T-cell (primary cell): ENCODE measurements around the gene GABRG3. TPM values are rescaled to one million over a fixed set of nuclear protein-coding genes. Genes with fewer than 3 reads are reported as not detected.

Experiments used
- ATAC-seq, 4 experiments: fragments of 200-7000 bp in 3 of 4; fragments of 150-1000 bp in 1 of 4; cut with Tn5 transposase; replicated peaks in 1 of 4; 1 replicate in 3 of 4; 2 replicates in 1 of 4; pipeline ENCODE4 v1.10.0; 2021; ENCODE audit warnings: moderate library complexity in 3 of 4, mild to moderate bottlenecking in 2 of 4, moderate number of reproducible peaks in 1 of 4
- CTCF ChIA-PET, 2 donors: fragments of 300-600 bp; sonication (Branson Sonifier 250); formaldehyde crosslinking; loops; one replicate each; lab custom pipeline; 2022; ENCODE audit warnings: antibody characterized with exemption in 2 of 2; lab: Charles Lee
- POLR2A ChIA-PET, 2 donors: fragments of 300-600 bp; sonication (Branson Sonifier 250); formaldehyde crosslinking; loops; one replicate each; lab custom pipeline; 2022; ENCODE audit warnings: antibody characterized with exemption in 2 of 2; lab: Charles Lee
- DNase-seq, 35 experiments: peaks; one replicate each; pipeline versions ENCODE4 v3.0.0 to v3.0.0-alpha.2; 2013 to 2023
- H3K27ac ChIP-seq: one replicate; pipeline ENCODE4 v1.5.1; 2013; ENCODE audit warnings: low read length
- H3K27me3 ChIP-seq, 2 experiments: replicated peaks in 1 of 2; 1 replicate in 1 of 2; 2 replicates in 1 of 2; pipeline versions ENCODE4 v1.6.1 to v1.7.0; 2013; ENCODE audit warnings: low read length in 1 of 2, mixed read lengths in 1 of 2; ENCODE audit not compliant: control insufficient read depth in 2 of 2, insufficient read depth in 2 of 2; ENCODE audit errors: extremely low read depth in 1 of 2
- H3K36me3 ChIP-seq, 2 donors: 1 replicate in 1 of 2; 2 replicates in 1 of 2; pipeline versions ENCODE4 v1.6.1 to v1.7.0; 2013; ENCODE audit warnings: low read length in 1 of 2; ENCODE audit not compliant: control insufficient read depth in 2 of 2, insufficient read depth in 1 of 2; ENCODE audit errors: extremely low read depth in 1 of 2
- H3K4me1 ChIP-seq, 2 experiments: 1 replicate in 1 of 2; 2 replicates in 1 of 2; pipeline versions ENCODE4 v1.6.1 to v1.7.0; 2013; ENCODE audit warnings: low read length in 2 of 2, mixed read lengths in 1 of 2; ENCODE audit not compliant: insufficient read depth in 2 of 2, control insufficient read depth in 1 of 2; ENCODE audit errors: extremely low read depth in 1 of 2
- H3K4me3 ChIP-seq, 2 donors: 1 replicate in 1 of 2; 2 replicates in 1 of 2; pipeline versions ENCODE4 v1.5.1 to v1.7.0; 2013; ENCODE audit warnings: mild to moderate bottlenecking in 2 of 2, low read length in 1 of 2, moderate library complexity in 1 of 2; ENCODE audit not compliant: control insufficient read depth in 1 of 2; ENCODE audit errors: extremely low read depth in 1 of 2
- H3K9me3 ChIP-seq: 2 replicates; pipeline ENCODE4 v1.7.0; 2013
- H3K27ac Mint-ChIP-seq, 2 donors: one replicate each; pipeline ENCODE4 v1.8.0; 2020 to 2021; ENCODE audit warnings: mild to moderate bottlenecking in 2 of 2, mixed read lengths in 2 of 2
- H3K27me3 Mint-ChIP-seq, 2 donors: one replicate each; pipeline ENCODE4 v1.8.0; 2021 to 2022; ENCODE audit warnings: mixed read lengths in 2 of 2
- H3K36me3 Mint-ChIP-seq: one replicate; pipeline ENCODE4 v1.8.0; 2021; ENCODE audit warnings: mixed read lengths
- H3K4me1 Mint-ChIP-seq, 3 donors: one replicate each; pipeline ENCODE4 v1.8.0; 2020 to 2022; ENCODE audit warnings: mixed read lengths in 3 of 3, mild to moderate bottlenecking in 1 of 3
- H3K4me3 Mint-ChIP-seq, 3 donors: one replicate each; pipeline ENCODE4 v1.8.0; 2020 to 2022; ENCODE audit warnings: mild to moderate bottlenecking in 3 of 3, mixed read lengths in 3 of 3, moderate library complexity in 3 of 3
- H3K9me3 Mint-ChIP-seq, 3 donors: one replicate each; pipeline ENCODE4 v1.8.0; 2020 to 2022; ENCODE audit warnings: mixed read lengths in 3 of 3
- WGBS: methylation state at CpG from one replicate; pipeline ENCODE4 v1.1.5; 2013; ENCODE audit warnings: missing lambda C conversion rate; ENCODE audit not compliant: insufficient coverage; 5-methylcytosine and 5-hydroxymethylcytosine counted together
- total RNA-seq, 35 experiments: library from RNA in 6 of 35; stranded (reverse) in 6 of 35; fragments of 120-200 nt in 1 of 35; gene quantifications; one replicate each; pipeline versions ENCODE4 v1.2.1 to v1.2.4 and lab custom pipeline; 2013 to 2026

Gene GABRG3
- total RNA-seq, 5 donors from 2014 or later (not counting 1 experiment from before 2014, with no cell fraction given) = not detected

- H3K27ac ChIP-seq = no peak overlapping the region
- no peaks in the 10 kb centered on the region for H3K4me1 Mint-ChIP-seq
- no peaks in the 10 kb centered on the region for H3K27me3 Mint-ChIP-seq
- no peak overlapping the region for H3K4me3 Mint-ChIP-seq
- no peak overlapping the region for H3K27ac Mint-ChIP-seq
- no peaks in the 10 kb centered on the region for H3K9me3 ChIP-seq
- POLR2A ChIA-PET = no interaction called here
- no peaks in the 10 kb centered on the region for H3K4me1 ChIP-seq
- CTCF ChIA-PET = interaction anchor here in 1 of 2 donors (0.5 kb wide), 1 partner anchor 8 kb away, joined by 4 read pairs; no protein-coding TSS in a partner anchor
- peaks cover 0 to 4% (median 0%) of the 10 kb centered on the region in 3 donors for H3K9me3 Mint-ChIP-seq
- H3K4me3 ChIP-seq = no peak overlapping the region
- no peaks in the 10 kb centered on the region for H3K36me3 ChIP-seq
- ATAC-seq (no peak), DNase-seq (no peak)
- no peaks in the 10 kb centered on the region for H3K27me3 ChIP-seq
- no peaks in the 10 kb centered on the region for H3K36me3 Mint-ChIP-seq
- no CpG with 5 or more reads among the region's 4 CpGs for WGBS
Measured at GRCh38 chr15:27050163-27050562, 79.2 kb downstream of the GABRG3 start.

- Histone ChIP-seq H3K4me1 (no peaks in the 10 kb centered on the region), H3K36me3 (no peaks in the 10 kb centered on the region), H3K27ac (no peak overlapping the region), H3K4me3 (no peak overlapping the region), H3K27me3 (no peaks in the 10 kb centered on the region), H3K9me3 (no peaks in the 10 kb centered on the region)
- POLR2A ChIA-PET = no interaction called here
- Mint-ChIP-seq H3K4me1 (no peaks in the 10 kb centered on the region), H3K27me3 (no peaks in the 10 kb centered on the region), H3K4me3 (no peak overlapping the region), H3K27ac (no peak overlapping the region), H3K36me3 (no peaks in the 10 kb centered on the region), H3K9me3 (peaks cover 0 to 4% (median 0%) of the 10 kb centered on the region in 3 donors)
- ATAC-seq (no peak), DNase-seq (no peak)
- CTCF ChIA-PET = no interaction called here
- 83% methylated on average over 10 of the region's 10 CpGs for WGBS
Measured at GRCh38 chr15:27054426-27054825, 83.4 kb downstream of the GABRG3 start.

- CTCF ChIA-PET = interaction anchor here in 1 of 2 donors (0.7 kb wide), 1 partner anchor 8 kb away, joined by 4 read pairs; no protein-coding TSS in a partner anchor
- DNase-seq (no peak), ATAC-seq (no peak)
- POLR2A ChIA-PET = interaction anchor here in 1 of 2 donors (0.6 kb wide), 1 partner anchor 356 kb away, joined by 6 read pairs; no protein-coding TSS in a partner anchor
- 86% methylated on average over 8 of the region's 14 CpGs for WGBS
- Mint-ChIP-seq H3K36me3 (no peaks in the 10 kb centered on the region), H3K27me3 (no peaks in the 10 kb centered on the region), H3K4me1 (no peaks in the 10 kb centered on the region), H3K4me3 (no peak overlapping the region), H3K9me3 (peaks cover 0 to 9% (median 2%) of the 10 kb centered on the region in 3 donors), H3K27ac (no peak overlapping the region)
- Histone ChIP-seq H3K4me1 (no peaks in the 10 kb centered on the region), H3K36me3 (no peaks in the 10 kb centered on the region), H3K4me3 (no peak overlapping the region), H3K27me3 (no peaks in the 10 kb centered on the region), H3K27ac (no peak overlapping the region), H3K9me3 (no peaks in the 10 kb centered on the region)
Measured at GRCh38 chr15:27057904-27058645, 87.1 kb downstream of the GABRG3 start.

DNA sequence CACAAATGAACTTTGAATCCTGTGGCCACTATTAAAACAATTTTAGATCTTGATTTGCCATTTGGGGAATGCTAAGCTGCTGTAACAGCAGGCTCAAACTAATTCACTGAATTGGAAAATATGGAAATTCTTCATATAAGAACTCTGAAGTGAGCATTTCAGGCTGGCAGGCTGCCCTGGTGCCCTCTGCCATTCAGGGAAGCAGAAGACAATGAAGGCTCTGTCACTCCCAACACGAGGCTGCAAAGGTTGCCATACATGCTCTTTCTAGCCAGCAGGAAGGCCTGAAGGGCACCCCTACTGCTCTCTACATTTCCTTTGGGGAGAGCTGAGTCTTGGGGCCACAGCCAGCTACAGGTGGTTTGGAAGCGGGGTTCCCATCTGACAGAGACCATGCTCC is 88.0 kb downstream of the GABRG3 start:
- 100% methylated on average over 1 of the region's 2 CpGs for WGBS
- Histone ChIP-seq H3K9me3 (no peaks in the 10 kb centered on the region), H3K36me3 (no peaks in the 10 kb centered on the region), H3K27ac (no peak overlapping the region), H3K4me1 (no peaks in the 10 kb centered on the region), H3K27me3 (no peaks in the 10 kb centered on the region), H3K4me3 (no peak overlapping the region)
- Mint-ChIP-seq H3K36me3 (no peaks in the 10 kb centered on the region), H3K4me3 (no peak overlapping the region), H3K27me3 (no peaks in the 10 kb centered on the region), H3K4me1 (no peaks in the 10 kb centered on the region), H3K9me3 (peaks cover 3 to 9% (median 3%) of the 10 kb centered on the region in 3 donors), H3K27ac (no peak overlapping the region)
- CTCF ChIA-PET = no interaction called here
- ATAC-seq = no peak
- no peak for DNase-seq
- POLR2A ChIA-PET = interaction anchor here in 1 of 2 donors (0.6 kb wide), 1 partner anchor 357 kb away, joined by 6 read pairs; no protein-coding TSS in a partner anchor

DNA sequence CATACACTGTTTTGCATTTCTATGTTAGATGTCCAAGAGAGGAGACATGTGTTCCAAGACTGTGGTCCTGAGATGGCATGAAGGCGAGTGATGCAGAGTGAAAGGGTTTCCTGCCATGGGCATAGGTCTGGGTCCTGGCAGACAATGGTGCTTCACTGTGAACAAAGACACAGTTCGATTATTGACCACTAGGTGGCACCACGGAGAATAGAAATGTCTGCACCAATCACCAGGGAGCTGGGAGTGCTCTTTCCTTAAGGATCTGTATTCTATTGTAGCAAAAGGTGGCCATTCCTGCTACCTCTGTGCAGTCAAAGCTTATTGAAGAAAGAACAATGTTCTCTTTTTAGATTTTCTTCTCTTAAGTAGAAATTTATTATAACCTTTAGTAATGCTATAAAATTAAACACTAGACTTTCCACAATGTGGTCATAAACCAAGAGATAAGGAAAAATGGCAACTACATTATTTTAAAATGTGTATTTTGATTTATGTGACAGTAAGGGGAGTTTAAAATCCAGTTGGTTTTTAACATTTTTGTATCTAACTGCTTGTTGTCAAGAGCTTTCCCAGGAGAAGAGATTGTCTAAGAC is 88.7 kb downstream of the GABRG3 start:
- Histone ChIP-seq H3K4me1 (no peaks in the 10 kb centered on the region), H3K4me3 (no peak overlapping the region), H3K36me3 (no peaks in the 10 kb centered on the region), H3K9me3 (no peaks in the 10 kb centered on the region), H3K27ac (no peak overlapping the region), H3K27me3 (no peaks in the 10 kb centered on the region)
- ChIA-PET CTCF (no interaction called here), POLR2A (no interaction called here)
- WGBS = 0% methylated on average over 3 of the region's 3 CpGs
- peak in 1 of 35 experiments; percentile 4 for DNase-seq
- peaks cover 3 to 10% (median 4%) of the 10 kb centered on the region in 3 donors for H3K9me3 Mint-ChIP-seq
- no peak overlapping the region for H3K4me3 Mint-ChIP-seq
- H3K36me3 Mint-ChIP-seq = no peaks in the 10 kb centered on the region
- H3K27ac Mint-ChIP-seq = no peak overlapping the region
- H3K27me3 Mint-ChIP-seq = no peaks in the 10 kb centered on the region
- no peaks in the 10 kb centered on the region for H3K4me1 Mint-ChIP-seq
- ATAC-seq = no peak

GRCh38 chr15:27061739-27062138 is 90.8 kb downstream of the GABRG3 start:
- no peaks in the 10 kb centered on the region for H3K27me3 Mint-ChIP-seq
- WGBS = 75% methylated on average over 5 of the region's 6 CpGs
- CTCF ChIA-PET = no interaction called here
- H3K4me3 ChIP-seq = no peak overlapping the region
- H3K9me3 ChIP-seq = no peaks in the 10 kb centered on the region
- DNase-seq = no peak
- no peaks in the 10 kb centered on the region for H3K4me1 Mint-ChIP-seq
- no peaks in the 10 kb centered on the region for H3K4me1 ChIP-seq
- H3K27ac ChIP-seq = no peak overlapping the region
- no peak for ATAC-seq
- POLR2A ChIA-PET = no interaction called here
- no peak overlapping the region for H3K27ac Mint-ChIP-seq
- peaks cover 10 to 18% (median 13%) of the 10 kb centered on the region in 3 donors for H3K9me3 Mint-ChIP-seq
- no peak overlapping the region for H3K4me3 Mint-ChIP-seq
- no peaks in the 10 kb centered on the region for H3K36me3 ChIP-seq
- H3K27me3 ChIP-seq = no peaks in the 10 kb centered on the region
- H3K36me3 Mint-ChIP-seq = no peaks in the 10 kb centered on the region
